OCI-M2 (cell line): Measurements from ENCODE around the gene POLR1E.
"Not testable (repeated sequence)": the region's sequence is repeated elsewhere in the genome, so short reads cannot be mapped to it uniquely, and the experiment has no call there.

Experiments
- DNase-seq: peaks from one replicate; lab custom pipeline; 2025; ENCODE audit not compliant: unreplicated experiment; lab: John Stamatoyannopoulos, UW

Gene POLR1E

DNA sequence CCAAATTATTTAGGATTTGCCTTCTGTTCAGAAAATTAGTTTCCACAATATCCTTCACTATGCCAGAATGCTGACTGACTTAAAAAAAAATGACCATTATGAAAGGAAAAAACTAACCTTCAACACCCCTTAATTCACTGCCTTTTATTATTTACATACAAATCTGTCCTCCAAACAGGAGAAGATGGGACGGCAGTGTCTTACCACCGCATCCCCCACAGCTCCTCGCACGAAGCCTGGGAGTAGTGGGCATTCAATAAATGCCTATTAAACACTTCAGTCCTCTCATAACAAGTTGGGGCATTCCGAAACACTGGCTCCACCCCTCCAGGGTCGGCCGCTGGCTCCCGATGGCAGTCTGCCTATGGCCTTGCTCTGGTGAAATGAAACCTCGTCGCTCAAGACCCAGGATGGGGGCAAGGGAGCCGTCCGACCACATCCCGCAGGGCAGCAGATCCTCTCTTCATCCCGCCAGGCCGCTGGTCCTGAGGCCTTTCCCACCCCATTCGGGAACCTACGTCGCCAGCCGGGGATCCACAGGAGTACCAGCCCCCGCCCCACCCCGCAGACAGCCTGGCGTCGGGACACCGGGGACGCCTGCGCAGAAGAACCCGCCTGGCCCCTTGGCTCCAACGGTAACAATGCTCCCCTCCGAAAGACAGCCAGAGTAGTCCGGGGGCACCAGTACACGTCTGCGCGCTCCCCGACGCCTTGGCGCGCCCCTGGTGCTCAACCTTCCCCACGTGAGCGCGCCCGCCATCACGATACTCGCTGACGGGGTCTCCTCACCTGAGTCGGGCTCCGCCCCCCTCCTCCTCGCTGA, 21.1 kb upstream of the POLR1E start:
- DNase-seq = no peak

DNA sequence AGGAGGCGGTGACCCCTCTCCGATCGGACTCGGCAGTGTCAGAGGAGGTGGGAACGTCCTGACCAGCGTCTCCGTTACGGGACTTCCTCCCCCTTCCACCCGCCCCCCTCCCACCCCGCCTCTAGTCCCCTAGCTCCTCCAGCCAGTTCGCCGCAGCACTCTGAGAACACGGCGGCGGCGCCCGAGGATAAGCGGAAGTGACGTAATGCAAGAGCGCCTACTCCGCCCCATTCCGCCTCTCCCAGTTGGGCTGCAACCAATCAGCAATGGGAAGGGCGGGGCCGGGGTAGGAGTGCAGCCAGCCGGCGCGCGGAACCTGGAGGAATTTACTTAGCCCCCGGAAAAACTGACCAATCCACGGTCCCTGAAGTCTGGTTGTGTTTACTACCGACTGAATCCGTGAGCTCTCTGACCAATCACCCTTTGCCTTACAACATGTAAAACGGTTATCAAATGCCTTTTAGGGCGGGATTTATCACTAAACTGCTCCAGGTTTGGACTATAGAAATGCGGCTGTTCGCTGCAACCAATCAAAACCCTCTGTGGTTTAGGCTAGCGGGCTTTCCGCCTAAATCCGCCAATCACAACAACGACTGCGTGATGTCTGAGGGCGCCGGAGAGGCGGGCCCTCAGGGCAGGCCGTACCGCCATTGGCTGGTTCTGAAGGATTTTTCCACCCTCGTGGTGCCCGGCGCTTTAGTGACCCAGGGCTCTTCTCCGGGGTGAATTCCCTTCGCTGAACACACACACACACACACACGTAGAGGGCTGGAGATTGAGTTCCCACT, 20.3 kb upstream of the POLR1E start, which contains the start of gene ZBTB5:
Gene ZBTB5, minus strand, starts transcription at position 202 of the 788 bp plus-strand sequence. CDS start 22,899 bp downstream, outside the sequence.
- DNase-seq = peak; percentile 91

DNA sequence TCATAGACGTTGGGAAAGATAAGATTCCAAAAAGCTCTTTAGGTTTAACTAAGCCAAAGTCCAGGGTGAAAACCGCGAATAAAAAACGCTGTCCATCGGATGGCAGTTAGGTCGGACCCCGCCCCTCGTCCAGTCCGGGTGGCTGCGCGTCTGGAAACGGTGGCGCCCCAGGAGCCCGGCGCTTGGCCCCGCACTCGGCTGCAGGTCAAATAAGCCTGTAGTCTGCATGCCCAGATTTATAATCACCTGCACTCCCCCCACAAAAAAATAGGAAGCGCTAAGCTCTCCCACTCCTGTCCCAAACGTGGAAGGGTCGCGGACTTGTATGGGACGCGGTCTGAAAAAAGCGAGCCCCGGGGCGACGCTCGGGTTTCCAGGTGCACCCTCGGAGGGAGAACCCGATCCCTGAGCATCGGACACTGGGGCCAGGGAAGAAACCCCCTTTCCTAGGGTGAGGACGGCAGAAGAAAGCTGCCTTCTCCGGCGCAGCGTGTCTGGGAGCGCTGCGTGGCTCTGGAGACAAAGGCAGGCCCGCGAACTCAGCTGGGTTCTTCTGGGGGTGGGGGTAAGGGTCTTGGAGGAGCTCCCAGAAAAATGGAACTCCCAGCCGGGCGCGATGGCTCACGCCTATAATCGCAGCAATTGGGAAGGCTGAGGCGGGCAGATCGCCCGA, 19.6 kb upstream of the POLR1E start:
- no peak for DNase-seq

DNA sequence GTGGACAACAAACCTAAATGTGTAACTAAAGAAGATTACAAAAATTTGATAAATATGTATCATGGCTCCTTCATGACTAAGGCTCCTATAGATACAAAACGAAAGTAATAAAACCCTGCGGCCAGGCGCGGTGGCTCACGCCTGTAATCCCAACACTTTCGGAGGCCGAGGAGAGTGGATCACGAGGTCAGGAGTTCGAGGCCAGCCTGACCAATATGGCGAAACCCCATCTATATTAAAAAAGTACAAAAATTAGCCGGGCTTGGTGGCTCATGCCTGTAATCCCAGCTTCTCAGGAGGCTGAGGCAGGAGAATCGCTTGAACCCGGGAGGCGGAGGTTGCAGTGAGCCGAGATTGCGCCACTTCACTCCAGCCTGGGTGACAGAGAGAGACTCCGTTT, 18.2 kb upstream of the POLR1E start:
- DNase-seq = not testable (repeated sequence)

DNA sequence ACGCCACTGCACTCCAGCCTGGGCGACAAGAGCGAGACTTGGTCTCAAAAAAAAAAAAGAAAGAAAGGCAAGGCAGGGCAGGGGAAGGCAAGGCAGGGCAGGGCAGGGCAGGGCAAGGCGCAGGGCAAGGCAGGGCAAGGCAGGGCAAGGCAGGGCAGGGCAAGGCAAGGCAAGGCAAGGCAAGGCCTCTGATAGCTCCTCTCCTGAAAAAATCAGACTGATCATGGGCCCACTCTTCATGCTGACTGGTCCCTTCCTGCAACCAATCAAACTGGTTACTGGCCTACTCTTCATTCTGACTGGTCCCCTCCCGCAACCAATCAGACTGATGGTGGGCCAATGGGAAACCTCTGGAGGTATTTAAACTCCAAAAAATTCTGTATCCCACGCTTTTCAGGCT, 17.1 kb upstream of the POLR1E start:
- DNase-seq = no peak

DNA sequence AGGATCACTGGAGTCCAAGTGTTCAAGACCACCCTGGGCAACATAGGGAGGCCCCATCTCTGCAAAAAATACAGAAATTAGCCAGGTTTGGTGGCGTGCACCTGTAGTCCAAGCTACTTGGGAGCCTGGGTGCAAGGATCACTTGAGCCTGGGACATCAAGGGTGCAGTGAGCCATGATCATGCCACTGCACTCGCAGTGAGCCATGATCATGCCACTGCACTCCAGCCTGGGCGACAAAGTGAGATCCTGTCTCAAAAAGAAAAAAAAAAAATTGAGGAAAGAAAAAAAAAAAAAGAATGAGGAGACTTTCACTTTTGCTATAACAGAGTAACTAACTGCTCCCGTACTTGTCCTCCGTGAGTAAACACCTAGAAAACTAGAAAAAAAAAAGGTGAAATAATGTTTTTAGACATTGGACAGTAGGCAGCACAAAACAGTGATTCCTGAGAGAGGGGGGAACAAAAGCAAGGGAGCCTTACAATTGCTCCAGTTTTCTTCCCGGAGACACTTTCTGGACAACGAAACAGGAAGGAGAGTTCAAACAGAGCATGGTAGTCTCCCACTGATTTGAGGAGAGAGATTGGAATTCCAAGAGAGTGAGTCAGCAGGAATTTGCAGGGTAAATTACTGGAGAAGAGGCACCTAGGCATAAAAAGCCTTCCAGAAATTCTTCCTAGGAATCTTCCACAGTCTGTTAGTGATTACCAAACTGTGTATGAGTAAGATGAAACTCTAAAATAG, 13.6 kb upstream of the POLR1E start:
- no peak for DNase-seq

DNA sequence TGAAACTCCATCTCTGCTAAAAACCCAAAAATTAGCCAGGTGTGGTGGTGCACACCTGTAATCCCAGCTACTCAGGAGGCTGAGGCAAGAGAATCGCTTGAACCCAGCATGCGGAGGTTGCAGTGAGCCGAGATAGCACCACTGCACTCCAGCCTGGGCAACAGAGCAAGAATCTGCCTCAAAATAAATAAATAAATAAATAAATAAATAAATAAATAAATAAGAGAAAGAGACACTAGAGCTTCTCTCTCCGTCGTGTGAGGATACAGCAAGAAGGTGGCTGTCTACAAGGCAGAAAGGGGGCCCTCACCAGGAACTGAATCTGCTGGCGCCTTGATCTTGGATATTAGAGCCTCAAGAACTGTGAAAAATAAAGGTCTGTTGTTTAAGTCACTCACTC, 11.8 kb upstream of the POLR1E start:
- DNase-seq = not testable (repeated sequence)

DNA sequence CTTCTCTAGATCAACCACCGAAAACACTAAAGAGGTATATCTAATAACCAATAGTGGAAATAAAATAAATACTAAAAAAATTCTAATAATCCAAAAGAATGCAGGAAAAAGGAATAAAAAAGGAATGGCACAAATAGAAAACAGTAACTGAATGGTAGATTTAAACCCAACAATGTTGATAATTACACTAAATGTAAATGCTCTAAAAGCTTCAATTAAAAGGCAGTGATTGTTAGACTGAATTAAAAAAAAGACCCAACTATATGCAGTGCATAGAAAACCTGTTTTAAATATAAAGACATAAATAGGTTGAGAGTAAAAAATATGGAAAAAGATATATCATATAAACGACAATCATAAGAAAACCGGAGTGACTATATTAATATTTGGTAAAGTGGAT, 11.3 kb upstream of the POLR1E start:
- DNase-seq = no peak

DNA sequence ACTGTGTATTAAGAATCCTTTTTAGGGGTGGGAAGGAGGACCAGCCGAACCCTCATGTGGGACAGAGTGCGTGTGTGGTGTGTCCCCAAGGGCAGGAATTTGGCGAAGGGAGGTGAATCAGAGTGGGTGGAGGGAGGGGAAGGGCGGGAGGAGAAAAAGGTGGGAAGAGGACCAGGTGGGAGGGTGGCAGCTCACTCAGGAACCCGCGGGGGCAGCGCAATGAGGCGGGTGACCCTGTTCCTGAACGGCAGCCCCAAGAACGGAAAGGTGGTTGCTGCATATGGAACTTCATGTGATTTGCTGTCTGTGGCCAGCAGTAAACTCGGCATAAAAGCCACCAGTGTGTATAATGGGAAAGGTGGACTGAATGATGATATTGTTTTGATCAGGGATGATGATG, 8.8 kb upstream of the POLR1E start:
- no peak for DNase-seq

DNA sequence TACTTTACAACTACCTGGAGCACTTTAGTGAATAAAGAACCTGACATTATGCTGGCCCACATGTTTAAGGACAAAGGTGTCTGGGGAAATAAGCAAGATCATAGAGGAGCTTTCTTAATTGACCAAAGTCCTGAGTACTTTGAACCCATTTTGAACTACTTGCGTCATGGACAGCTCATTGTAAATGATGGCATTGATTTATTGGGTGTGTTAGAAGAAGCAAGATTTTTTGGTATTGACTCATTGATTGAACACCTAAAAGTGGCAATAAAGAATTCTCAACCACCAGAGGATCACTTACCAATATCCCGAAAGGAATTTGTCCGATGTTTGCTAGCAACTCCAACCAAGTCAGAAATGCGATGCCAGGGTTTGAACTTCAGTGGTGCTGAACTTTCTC, 8.3 kb upstream of the POLR1E start:
- DNase-seq = not testable (repeated sequence)

DNA sequence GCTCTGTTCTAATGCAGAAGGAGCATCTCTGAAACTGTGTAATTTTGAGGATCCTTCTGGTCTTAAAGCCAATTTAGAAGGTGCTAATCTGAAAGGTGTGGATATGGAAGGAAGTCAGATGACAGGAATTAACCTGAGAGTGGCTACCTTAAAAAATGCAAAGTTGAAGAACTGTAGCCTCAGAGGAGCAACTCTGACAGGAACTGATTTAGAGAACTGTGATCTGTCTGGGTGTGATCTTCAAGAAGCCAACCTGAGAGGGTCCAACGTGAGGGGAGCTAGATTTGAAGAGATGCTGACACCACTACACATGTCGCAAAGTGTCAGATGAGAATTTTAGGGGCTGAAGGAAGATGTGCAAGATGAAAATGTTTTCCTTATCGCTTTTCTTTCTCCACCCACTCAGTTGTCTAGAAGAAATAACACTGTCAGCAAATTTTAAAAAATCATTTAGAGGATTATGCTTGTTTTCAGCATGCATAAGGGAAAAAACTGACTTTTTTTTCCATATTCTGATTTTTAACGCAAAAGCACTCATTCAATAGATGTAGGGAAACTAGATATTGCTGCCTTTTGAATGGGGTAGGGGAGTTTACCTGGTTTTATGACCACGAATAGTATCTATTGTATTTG, 7.6 kb upstream of the POLR1E start:
- not testable (repeated sequence) for DNase-seq

DNA sequence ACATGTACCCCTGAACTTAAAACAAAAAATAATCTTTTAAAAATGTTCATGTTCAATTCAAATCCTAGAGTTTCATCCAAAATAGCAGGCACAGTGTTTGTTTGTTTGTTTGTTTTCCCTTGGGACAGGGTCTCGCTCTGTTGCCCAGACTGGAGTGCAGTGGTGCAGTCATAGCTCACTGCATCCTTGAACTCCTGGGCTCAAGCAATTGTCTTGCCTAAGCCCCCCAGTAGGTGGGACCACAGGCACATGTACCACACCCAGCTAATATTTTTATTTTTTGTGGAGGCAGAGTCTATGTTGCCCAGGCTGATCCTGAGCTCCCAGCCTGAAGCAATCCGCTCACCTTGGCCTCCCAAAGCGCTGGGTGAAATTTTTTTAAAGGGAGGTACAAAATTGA, 5.0 kb upstream of the POLR1E start:
- DNase-seq = no peak

DNA sequence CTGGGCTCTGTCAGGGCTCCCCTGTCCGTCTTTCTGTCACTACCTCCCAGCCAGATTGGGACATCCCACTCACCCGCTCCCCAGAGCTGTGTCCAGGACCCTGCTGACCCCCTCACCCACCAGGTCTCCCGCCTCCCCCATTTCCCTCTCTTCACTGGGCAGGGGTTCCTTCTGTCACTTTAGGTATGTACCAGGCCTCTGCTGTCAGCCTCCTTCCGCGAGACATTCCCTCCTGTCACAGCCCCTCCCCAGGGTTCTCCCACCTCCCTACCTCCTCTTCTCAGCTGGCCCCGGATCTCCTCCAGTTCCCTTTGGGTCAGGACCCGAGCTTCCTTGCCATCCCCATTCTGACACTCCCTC, 488 bp downstream of the POLR1E start:
- no peak for DNase-seq

DNA sequence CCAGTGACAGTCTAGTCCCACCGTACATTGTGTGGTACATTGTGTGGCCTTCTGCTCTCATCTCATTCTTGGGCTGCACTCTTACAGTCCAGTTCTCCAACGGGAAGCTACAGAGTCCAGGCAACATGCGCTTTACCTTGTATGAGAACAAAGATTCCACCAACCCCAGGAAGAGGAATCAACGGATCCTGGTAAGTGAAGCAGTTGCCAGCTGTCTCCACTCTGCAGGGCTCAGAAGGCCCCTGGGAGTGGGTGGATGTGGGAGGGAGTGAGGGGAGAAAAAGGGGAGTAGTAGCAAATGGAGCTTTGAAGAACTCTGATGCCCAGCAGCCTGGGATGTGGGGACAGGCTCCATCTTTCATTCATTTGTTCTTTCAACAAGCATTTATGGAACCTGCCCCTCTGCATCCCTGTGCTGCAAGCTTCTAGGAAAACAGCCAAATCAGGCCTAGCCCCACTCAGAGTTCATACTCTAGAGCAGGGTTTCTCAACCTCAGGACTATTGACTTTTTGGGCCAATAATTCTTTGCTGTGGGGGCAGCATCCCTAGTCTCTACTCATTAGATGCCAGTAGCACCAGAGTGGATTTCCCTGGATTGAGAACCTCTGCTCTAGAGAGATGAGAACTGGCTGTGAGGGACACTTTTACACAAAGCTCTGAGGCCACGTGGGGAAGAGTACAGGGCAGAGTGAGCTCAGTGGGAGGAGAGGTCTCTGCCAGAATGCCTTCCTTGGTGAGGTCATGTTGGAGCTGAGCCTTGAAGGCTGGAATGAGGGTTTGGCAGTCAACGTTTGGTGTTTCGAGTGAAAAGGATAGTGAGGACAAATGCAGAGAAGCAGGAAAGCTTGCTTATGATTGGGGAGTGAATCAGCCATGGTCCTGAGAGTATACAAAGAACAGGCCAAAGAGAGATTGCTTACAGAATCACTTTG, 1.1 kb downstream of the POLR1E start:
- no peak for DNase-seq

DNA sequence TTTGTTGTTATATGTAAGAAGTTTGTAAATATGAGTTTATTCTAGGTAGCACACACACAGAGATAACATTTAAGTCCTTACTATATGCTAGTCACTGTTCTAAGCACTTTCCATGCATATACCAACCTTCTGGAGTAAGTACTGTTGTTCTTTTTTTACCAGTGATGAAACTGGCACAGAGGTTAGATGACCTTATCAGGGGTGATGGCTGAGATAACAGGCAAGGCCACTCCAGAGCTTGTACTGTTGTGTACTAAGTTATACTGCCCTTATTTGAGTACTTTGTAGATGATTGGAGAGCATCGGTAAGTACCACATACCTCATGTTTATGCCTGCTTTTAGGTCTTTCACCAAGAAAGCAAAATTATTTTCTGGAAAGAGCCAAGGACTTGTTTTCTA, 6.2 kb downstream of the POLR1E start:
- DNase-seq = no peak

DNA sequence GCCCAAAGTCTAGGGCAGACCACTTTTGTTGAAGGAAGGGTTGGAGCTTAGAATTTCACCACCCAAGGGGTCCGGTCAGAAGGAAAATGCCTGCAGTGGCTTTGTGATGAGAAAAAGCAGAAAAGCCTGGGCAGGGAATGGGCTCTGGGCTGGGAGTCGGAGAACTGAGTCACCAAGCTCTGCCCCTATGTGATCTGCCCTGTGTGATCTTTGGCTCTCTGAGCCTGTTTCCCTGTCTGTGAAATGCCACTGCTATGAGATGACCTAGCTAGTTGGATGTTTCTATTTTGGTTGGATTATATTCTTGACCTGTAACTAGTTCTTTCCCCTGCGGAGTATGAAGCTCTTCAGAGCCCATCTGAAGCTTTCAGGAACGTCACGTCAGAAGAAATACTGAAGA, 9.8 kb downstream of the POLR1E start:
- no peak for DNase-seq

DNA sequence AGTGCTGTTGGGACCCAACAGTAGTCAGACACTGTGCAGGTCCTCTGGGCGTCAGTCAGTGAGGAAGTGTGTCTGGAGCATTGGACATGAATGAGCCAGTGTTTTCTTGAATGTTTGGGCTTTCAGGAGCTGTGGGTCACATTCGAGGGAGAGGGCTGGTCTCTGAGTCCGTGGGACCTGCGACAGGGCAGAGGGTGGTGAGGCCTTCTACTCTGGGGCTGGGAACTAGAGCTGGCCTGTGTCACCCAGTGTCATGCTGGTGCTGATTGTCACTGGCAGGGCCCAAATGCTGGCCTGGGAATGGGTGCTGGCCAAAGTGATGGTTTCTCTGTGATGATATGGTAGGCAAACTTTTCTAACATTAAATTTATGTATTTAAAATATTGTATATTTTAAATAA, 10.3 kb downstream of the POLR1E start:
- no peak for DNase-seq

DNA sequence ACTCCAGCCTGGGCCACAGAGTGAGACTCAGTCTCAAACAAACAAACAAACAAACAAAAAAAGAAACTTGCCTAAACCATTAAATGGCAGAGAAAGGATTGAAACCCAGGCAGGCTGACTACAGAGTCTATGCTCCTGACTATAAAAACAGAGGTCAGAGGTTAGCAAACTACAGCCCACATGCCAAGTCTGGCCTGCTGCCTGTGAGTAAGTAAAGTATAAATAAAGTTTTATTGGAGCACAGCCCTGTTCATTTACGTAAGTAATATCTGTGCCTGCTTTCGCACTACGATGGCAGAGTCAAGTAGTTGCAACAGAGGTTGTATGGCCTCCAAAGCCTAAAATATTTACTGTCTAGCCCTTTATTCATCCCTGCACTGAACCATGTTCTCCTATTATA, 11.6 kb downstream of the POLR1E start:
- no peak for DNase-seq

DNA sequence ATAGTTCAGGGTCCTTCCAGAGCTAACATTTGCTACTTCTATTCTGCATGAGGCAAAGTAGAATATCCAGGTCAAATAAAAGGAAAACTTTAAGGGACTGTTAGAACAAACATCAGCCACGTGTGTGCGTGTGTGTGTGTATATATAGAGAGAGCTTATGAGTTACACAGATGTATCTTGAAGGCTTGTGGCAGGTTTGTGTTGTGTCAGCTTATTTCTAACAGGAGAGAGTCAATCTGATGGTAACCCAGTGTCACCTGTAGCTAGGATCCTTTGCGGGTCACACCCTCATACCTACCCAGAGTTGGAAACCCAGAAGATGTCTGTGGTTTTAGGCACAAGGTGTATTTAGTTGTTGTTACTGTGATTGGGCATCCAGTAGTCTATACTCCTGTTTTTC, 12.7 kb downstream of the POLR1E start:
- DNase-seq = no peak

DNA sequence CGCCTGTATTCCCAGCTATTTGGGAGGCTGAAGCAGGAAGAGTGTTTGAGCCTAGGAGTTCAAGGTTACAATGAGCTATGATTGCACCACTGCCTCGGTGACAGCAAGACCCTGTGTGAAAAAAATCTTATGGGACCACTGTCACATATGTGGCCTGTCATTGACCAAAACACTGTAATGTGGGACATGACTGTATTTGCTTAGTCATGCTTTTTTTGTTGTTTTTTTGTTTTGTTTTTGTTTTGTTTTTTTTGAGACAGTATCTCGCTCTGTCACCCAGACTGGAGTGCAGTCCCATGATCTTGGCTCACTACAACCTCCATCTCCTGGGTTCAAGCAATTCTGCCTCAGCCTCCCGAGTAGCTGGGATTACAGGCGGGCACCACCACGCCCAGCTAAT, 13.5 kb downstream of the POLR1E start:
- DNase-seq = no peak
